GM21619 (cell line): ENCODE data around the gene SLC29A1.

Source experiments
- ATAC-seq: cut with Tn5 transposase; IDR thresholded peaks from one replicate; pipeline ENCODE4 v1.9.1; 2021; ENCODE audit not compliant: unreplicated experiment

SLC29A1 gene

DNA sequence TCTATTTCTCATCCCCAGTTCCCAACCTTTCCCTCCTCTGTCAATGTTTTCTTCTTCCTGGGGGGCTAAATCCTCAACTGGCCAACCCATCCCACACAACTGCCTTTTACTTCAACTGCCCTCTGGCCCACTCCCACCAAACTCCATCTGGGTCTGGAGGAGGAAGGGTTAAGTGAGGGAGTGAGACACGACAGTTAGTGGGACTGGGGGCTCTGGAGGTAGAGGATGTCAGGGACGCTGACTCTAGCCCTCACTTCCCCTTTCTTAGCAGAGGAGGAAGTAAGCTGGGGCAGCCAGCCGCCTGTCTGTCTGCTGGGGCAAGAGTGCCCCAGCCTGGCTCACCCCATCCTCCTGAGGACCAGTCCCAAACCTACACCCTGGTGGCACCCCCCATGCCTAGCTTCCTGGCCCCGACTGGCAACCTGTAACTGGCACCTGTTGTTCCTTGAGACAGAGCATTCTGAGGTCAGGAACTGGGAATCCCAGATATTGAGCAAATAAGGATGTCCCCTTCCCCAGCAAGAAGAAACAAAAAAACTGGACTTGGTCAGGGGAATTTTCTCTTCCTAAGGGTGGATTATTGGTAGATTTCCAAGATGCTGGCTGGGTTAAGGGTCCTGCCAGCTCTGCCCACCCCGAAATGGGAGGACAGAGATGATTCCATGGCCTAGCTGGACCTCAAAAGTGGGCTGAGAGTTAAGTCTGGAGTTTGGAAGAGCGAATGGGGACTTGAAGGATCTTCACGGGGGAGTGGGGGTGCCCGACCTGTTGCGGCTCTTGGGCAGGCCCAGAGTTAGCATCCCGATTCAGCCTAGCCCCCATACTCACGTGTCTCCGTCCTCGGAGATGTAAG is 41.0 kb downstream of the SLC29A1 start:
- ATAC-seq, result no peak

DNA sequence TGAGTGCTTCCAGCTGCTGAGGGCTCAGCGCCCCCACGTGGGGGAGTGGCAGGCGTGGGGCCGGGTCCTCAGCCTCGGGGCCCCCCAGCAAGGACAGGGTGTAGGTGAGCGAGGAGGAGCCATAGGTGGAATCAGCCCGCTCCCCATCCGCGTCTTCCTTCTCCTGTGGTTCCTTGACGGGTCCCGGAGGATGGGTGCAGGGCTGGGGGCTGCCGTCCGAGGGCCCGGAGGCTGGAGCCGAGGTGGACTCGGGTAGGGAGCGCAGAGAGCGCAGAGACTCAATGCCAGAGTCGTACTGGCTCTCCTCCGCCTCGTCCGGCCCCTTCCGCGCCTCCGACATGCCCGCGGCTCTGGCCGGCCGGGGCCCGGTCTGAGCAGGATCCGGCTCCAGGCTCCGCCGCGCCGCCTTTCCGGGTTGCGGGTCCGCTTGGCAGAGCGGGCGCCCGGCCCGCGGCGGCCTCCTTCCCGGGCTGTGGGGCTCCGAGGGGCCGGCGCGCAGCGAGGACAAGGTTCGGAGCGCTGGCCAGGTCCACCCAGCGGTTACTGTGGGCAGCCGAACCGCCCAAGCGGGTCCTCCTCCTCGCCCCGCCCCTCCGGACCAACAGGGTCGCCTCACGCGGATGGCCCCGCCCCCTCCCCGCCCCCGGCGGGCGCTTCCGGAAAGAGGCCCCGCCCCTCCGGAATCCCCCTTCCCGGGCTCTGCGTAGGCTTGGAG is 41.8 kb downstream of the SLC29A1 start, which contains the start of gene NFKBIE:
NFKBIE (minus strand) TSS at position 545 of the 715 bp plus-strand sequence; CDS start at position 340, 205 bp downstream.
- peak; percentile 31 for ATAC-seq

DNA sequence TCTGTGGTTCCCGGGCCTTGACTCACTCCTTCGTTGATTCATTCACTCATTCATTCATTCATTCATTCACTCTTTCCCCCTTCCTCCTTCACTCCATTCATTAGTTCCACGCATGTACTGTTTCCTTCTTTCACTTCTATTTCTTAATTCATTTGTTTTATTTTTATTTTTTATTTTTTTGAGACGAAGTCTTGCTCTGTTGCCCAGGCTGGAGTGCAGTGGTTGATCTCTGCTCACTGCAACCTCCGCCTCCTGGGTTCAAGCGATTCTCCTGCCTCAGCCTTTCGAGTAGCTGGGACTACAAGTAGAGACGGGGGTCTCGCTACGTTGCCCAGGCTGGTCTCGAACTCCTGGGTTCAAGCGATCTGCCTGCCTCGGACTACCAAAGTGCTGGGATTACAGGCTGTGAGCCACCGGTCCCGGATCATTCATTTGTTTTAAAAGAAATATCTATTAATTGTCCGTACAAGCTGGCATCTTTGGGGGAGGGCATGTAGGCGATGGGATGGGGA is 42.4 kb downstream of the SLC29A1 start:
- no peak for ATAC-seq

DNA sequence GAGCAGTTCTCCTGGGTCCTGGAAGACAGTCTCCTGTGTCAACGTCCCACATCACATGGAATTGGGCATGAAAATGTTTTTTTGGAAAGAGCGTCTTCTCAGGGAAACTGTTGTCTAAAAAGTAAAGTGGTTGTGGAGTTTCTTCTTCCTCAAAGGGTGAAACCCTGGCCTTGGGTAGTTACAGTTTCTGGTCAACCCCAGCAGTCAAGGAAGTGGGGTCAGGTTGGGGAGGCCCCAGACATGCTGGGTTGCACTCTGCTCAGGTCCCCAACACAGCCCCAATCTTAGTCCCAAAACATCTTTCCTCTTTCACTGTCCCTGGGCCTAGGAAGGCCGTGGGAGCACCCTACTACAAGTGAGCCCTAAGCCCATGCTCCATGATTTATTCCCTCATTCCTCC is 43.0 kb downstream of the SLC29A1 start:
- peak; percentile 28 for ATAC-seq

DNA sequence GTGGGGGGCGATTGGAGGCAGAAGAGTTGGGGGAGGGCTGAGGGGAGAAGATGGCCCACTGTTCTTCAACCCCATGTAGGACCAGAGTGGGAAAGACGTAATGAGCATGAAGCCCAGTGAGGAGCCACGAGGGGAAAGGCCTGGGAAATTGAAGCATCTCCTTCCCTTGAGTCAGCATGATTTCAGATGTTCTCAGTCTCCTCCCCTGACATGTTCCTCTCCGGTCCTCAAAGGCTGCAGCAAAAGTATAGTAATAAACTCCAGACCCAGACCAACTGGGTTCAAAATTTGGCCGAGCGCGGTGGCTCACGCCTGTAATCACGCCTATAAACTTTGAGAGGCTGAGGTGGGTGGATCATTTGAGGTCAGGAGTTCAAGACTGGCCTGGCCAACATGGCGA is 43.9 kb downstream of the SLC29A1 start:
- no peak for ATAC-seq

DNA sequence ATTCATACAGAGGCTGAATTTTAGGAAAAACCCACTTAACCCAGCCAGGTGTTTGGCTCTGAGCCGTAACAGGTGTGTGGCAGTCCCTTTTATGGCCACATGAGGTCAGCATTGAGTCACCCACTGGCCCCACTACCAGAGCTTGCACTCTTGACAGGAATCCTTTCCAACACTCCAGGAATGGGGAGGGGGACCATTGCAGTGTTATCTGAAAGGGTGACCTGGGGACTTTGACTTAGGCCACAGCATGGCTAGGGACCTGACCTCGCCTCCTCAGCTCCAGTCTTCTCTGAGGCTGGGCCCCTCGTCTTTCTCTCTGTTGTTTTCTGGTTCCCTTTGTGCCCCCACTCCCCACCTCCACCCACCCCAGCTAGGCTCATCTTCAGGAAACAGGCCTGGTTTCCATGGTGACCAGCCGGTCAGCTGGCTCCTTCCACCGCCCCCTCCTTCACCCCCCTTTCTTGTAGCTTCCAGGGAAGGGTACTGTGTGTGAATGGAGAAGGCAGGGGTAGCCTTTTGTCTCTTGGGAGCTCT is 44.8 kb downstream of the SLC29A1 start:
- no peak for ATAC-seq

DNA sequence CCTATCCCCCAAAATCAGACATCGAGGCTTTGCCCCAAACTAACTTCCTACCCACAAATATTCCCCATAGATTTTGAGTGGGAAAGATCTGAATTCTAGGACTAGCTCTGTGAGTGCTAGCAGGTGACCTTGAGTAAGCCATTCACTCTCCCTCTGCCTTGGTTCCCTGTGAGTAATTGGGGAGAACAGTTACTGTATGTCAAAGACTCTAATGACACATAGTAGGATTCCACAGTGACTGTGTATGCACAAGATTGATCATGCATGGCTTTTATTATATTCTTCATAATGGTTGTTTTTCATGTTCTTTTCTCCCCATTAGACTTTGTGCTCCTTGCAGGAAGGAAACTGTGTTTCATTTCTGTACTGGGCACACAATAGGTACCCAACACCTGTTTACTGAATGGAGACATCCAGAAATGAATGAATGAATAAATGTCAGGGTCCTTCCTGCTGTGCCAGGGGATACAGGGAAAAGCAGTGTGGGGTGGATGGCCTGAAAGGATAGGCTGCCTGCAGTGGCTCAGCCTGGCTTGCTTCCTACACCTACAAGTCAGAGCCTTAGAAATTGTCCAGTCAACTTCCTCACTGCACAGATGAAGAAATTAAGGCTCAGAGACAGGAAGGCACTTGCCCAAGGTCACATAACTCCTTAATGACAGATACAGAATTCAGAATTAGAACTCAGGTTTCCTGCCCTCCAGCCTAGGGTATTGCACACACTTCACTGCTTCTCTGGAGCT is 46.0 kb downstream of the SLC29A1 start:
- no peak for ATAC-seq

DNA sequence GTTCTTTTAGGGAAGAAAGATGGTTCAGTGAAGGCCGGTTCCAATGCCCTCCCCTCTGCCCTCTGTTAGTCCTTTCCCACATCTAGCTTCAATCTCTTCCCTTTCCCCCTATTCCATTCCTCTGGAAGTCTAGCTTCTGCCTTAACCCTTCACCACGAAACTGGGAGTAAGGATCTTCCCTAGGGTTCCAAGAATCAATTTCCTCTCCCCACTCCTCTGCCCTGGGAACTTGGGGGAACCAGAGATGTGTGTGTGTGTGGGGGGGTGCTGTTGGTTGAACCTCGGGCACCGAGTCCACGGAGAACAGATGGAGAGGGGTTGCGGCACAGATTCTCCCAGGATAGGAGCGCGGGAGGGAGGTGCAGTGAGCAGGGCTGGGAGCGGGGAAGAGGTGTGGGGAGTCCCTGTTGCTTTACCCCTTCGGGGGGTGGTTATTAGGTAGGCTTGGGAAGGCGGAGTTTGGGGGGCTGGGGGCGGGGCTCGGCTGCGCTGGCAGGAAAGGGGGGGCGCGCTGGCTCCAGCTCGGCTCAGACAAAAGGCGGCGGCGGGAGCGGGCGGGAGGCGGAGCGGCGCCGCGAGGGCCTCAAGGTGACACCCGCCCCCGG is 46.6 kb downstream of the SLC29A1 start, which contains the start of gene TMEM151B:
TMEM151B (plus strand) TSS at position 530 of the 605 bp plus-strand sequence. CDS start 293 bp downstream, outside the sequence.
- ATAC-seq, result no peak

DNA sequence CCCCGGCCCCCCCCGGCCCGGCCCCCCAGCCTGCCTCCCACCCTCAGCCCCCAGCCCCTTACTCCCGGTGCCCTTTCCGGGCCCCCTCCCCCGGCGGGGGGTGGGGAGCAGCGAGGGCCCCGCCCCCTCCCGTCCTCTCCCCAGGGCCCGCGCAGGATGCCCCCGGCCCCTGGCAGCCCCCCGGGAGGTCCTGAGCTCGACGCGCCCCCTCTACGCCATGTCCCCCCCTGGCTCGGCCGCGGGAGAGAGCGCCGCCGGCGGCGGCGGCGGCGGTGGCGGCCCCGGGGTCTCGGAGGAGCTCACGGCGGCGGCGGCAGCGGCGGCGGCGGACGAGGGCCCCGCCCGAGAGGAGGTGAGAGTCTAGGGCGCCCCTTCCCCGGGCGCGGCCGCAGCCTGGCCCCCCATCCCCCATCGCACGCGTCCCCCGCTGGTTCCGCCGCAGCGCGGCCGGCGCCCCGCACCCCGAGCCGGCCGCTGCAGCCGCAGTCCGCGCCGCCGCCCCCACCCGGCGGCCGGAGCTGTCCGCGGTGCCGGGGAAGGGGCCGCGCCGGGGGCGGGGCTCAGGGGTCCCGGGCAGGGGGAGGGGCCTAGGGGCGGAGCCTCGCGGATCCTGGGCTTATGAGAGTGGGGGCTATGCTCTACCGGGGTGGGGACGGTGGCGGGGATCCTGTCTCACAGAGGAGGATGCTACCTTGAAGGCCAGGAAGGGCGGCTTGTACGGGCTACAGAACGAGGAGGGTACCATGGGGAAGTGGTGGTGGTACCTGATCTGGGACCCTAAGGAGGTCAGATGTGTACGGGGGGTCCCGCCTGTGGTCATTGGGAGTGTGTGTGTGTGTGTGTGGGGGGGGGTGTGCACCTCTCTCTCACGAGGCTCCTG is 47.4 kb downstream of the SLC29A1 start:
- ATAC-seq, result no peak

DNA sequence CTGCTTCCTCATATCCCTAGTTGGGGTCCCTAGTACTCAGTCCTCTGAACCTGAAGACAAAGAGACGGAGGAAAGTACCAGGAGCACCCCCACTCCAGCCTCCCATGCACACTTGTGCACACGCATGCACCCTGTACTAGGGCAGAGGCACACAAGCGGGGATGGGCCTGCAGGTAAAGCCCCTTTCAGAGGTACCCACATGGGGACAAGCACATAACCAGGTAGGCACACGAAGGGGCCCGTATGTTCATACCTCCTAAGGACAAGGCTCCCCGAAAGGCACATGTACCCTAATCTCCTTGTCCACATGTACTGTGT is 48.0 kb downstream of the SLC29A1 start:
- no peak for ATAC-seq

DNA sequence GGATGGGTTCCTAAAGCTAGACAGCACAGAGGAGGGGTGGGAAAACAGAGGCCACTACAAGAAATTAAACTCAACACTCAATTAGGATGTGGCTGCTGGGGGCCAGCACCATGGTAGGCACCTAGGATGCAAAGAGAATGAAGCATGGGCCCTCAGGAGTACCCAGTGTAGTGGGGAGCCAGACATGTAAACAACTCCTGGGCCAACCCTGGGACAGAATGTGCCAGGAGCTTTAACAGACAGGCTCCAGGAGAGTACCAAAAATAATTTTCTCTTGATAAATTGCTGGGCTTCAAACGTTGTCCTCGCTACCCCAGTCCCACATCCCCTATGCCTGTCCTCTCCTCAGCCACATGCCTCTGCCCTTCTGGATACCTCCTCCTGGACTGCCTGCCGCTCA is 48.5 kb downstream of the SLC29A1 start:
- ATAC-seq, result no peak

DNA sequence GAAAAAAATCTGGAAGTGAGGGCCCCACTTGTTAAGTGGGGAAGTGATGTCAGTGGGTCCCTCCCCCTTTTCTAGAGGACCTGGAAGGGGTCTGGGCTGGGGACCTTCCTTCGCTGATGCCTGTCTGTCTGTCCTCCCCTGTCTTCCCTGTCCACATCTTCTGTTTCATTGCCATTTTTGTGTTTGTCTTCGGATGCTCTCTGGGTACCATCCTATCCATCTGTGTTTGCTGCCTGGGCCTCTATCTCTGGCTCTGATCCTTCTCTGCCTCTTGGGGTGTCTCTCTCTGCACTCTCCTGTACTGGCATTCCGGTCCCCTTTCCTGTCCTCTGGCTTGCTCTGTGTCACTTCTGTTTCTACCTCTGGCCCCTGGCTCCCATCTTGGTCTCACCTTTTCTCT is 49.1 kb downstream of the SLC29A1 start:
- ATAC-seq, result no peak

DNA sequence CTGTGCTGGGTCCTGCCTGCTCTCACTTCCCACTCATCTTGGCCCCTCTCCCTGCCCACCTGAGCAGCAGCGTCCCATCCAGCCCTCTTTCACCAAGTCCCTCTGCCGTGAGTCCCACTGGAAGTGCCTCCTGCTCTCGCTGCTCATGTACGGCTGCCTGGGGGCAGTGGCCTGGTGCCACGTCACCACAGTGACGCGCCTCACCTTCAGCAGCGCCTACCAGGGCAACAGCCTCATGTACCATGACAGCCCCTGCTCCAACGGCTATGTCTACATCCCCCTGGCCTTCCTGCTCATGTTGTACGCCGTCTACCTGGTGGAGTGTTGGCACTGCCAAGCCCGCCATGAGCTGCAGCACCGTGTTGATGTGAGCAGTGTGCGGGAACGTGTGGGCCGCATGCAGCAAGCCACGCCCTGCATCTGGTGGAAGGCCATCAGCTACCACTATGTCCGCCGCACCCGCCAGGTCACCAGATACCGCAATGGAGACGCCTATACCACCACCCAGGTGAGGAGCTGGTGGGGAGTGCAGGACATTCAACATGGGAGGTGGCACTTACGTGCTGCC is 49.7 kb downstream of the SLC29A1 start:
- no peak for ATAC-seq

DNA sequence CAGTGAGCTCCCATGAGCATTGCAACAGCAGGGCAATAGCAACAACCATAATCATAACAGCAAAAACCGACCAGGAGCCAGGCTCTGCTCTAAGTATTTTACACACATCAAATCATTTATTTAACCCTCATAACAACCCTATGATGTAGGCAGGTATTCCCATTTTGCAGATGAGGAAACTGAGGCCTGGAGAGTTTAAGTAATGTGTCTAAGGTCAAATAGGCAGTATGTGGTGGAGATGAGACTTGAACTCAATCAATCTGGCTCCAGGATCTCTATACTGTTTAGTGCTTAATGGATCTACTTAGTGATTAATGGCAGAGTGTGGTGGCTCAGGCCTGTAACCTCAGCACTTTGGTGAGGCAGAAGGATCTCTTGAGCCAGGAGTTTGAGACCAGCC is 50.2 kb downstream of the SLC29A1 start:
- no peak for ATAC-seq

DNA sequence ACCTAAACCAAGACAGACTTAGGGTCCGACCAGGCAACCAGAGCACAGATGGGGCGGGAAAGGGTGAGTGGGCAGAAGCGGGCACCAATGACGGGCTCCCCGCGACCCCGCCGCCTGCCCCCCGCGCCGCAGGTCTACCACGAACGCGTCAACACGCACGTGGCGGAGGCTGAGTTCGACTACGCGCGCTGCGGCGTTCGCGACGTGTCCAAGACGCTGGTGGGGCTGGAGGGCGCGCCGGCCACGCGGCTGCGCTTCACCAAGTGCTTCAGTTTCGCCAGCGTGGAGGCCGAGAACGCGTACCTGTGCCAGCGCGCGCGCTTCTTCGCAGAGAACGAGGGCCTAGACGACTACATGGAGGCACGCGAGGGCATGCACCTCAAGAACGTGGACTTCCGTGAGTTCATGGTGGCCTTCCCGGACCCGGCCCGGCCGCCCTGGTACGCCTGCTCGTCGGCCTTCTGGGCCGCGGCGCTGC is 51.9 kb downstream of the SLC29A1 start:
- no peak for ATAC-seq

DNA sequence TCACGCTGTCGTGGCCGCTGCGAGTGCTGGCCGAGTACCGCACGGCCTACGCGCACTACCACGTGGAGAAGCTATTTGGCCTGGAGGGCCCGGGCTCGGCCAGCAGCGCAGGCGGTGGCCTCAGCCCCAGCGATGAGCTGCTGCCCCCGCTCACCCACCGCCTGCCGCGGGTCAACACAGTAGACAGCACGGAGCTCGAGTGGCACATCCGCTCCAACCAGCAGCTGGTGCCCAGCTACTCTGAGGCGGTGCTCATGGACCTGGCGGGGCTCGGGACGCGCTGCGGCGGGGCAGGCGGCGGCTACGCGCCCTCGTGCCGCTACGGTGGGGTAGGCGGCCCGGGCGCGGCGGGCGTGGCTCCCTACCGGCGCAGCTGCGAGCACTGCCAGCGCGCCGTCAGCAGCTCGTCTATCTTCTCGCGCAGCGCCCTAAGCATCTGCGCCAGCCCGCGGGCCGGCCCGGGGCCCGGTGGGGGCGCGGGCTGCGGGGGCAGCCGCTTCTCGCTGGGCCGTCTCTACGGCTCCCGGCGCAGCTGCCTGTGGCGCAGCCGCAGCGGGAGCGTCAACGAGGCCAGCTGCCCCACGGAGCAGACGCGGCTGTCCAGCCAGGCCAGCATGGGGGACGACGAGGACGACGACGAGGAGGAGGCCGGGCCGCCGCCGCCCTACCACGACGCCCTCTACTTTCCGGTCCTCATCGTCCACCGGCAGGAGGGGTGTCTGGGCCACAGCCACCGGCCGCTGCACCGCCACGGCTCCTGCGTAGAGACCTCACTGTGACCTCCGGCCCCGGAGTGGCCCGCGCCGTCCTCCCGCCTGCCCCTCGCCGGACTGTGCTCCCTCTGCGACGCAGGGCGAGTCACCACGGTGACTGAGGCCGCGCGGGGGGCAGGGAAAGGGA is 52.6 kb downstream of the SLC29A1 start:
- ATAC-seq, result no peak

DNA sequence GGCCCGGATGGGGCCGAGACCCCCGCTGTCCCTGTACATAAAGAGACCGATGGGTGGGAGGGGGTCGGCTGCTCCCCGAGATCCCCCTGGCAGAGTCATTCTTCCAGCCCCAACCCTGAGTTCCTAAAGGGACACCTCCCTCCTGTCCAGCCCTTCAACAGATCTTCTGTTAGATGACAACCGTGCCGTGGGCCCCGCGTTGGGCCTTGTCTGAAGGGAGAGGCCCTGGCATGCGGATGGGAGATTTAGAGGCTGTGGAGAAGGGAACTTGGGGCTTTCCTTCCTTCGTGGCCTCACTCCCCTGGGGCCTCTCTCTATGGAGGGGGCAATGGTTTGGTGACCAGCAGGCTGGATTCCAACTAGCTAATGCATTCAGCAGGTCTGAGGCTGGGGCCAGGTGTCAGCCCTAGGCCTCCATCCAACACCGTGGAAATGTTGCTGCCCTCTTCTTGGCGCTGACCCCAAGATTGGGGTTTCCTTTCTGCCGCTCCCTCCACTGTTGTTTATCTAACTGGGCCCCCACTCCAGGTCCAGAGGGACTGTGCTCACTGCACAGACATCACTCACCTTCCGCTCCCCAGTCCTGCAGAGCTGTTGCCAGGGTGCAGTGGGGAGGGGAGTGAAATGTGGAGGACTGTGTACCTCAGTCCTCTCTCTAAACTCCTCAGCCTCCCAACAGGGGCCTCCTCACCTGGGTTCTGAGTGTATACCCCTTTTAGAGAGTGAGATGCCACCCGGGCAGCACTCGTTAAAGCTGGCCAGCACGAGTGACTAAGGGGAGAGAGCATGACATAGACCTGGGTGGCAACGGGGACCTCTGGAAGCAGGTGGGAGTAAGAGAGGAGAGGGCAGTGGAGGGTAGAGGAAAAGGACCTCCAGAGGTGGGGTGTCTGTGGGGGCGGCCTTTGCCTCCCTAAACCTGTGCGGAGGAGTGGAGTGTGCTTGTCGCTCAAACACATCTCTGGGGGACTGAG is 53.6 kb downstream of the SLC29A1 start:
- ATAC-seq, result no peak
